Kidney (tissue), 14 donors: ENCODE measurements around the gene HTT. TPM values are rescaled to one million over a fixed set of nuclear protein-coding genes. Genes with fewer than 3 reads are reported as not detected.
A peak's percentile ranks its signal among the peaks of the same experiment; 100 is the strongest.

Source experiments
- DNase-seq, 5 donors: peaks; one replicate each; pipeline ENCODE4 v3.0.0-alpha.2; 2013 to 2020
- FAIRE-seq: peaks from 2 replicates; lab custom pipeline; 2012; peaks lifted over from hg19 to GRCh38; lab: Jason Lieb, UNC
- H3K27ac ChIP-seq, 2 donors: one replicate each; pipeline ENCODE4 v1.7.0; 2013; ENCODE audit warnings: low read depth in 2 of 2, low read length in 2 of 2, inconsistent platforms in 1 of 2
- H3K27me3 ChIP-seq: one replicate; pipeline ENCODE4 v1.7.1; 2013; ENCODE audit warnings: low read length, inconsistent platforms; ENCODE audit not compliant: control insufficient read depth, insufficient read depth
- H3K36me3 ChIP-seq, 3 donors: one replicate each; pipeline versions ENCODE4 v1.7.0 to v1.7.1; 2013; ENCODE audit warnings: low read length in 3 of 3, control low read depth in 1 of 3, inconsistent platforms in 1 of 3; ENCODE audit not compliant: insufficient read depth in 3 of 3, control insufficient read depth in 2 of 3
- H3K4me1 ChIP-seq, 3 donors: one replicate each; pipeline versions ENCODE4 v1.7.0 to v1.7.1; 2013; ENCODE audit warnings: low read length in 3 of 3, inconsistent platforms in 1 of 3, low read depth in 1 of 3; ENCODE audit not compliant: control insufficient read depth in 2 of 3, insufficient read depth in 2 of 3
- H3K4me3 ChIP-seq, 3 donors: one replicate each; pipeline versions ENCODE4 v1.7.0 to v1.8.1; 2013; ENCODE audit warnings: low read length in 3 of 3, control low read depth in 1 of 3, inconsistent platforms in 1 of 3
- H3K9ac ChIP-seq, 3 donors: one replicate each; pipeline versions ENCODE4 v1.7.0 to v1.7.1; 2013; ENCODE audit warnings: low read length in 3 of 3, control low read depth in 1 of 3, inconsistent platforms in 1 of 3
- H3K9me3 ChIP-seq, 3 donors: one replicate each; pipeline versions ENCODE4 v1.7.0 to v1.7.1; 2013; ENCODE audit warnings: low read length in 3 of 3, control low read depth in 1 of 3, inconsistent platforms in 1 of 3; ENCODE audit not compliant: control insufficient read depth in 2 of 3, insufficient read depth in 1 of 3
- CTCF ChIP-seq: IDR thresholded peaks from 3 replicates; pipeline ENCODE4 v1.5.1; 2012; ENCODE audit warnings: mild to moderate bottlenecking, moderate library complexity, borderline replicate concordance; ENCODE audit not compliant: insufficient read depth; ENCODE audit errors: extremely low read depth
- intact Hi-C: fragments of 100-400 bp; cut with DNase I; formaldehyde crosslinking; loops from one replicate; pipeline ENCODE4 v1.11.1; 2022
- polyA plus RNA-seq: library from polyadenylated mRNA; stranded (reverse); fragments of 350-450 nt; fragmentation: Illumina TruSeq; extraction: RNeasy Lipid Tissue Mini Kit (QIAGEN cat#74804); gene quantifications from one replicate; pipeline ENCODE4 v1.2.3, GENCODE V29; 2014; ENCODE audit warnings: low read depth, low replicate concordance; ENCODE audit not compliant: insufficient read depth
- total RNA-seq: library from RNA; stranded (reverse); fragmentation: NEBNext Ultra II Directional; extraction: Animal tissue kit (Norgen Biotek cat#: 25700); gene quantifications from one replicate; pipeline ENCODE4 v1.2.1, GENCODE V29; 2021
- donor health status: control.
- donor health status: control.
- donor health status: control.
- donor health status: control.
- donor health status: control.
- donor health status: DM: yes; HTN: yes; CAD: no.
- donor health status: Normal renal cell carcinoma (clear cell type).

Gene HTT
- total and polyA plus RNA-seq, 2 donors from 2014 or later, result 7.2 to 64.0 TPM

GRCh38 chr4:3029464-3029863 is 45.0 kb upstream of the HTT start:
- FAIRE-seq, result no peak
- intact Hi-C loops, result no loop called here

GRCh38 chr4:3030566-3031356 is 43.7 kb upstream of the HTT start:
- no peak for DNase-seq
- Histone ChIP-seq H3K27me3 (no peaks in the 10 kb centered on the region), H3K27ac (no peak overlapping the region), H3K36me3 (no peaks in the 10 kb centered on the region), H3K9ac (no peak overlapping the region), H3K4me3 (no peak overlapping the region), H3K4me1 (no peaks in the 10 kb centered on the region), H3K9me3 (no peaks in the 10 kb centered on the region)
- FAIRE-seq, result no peak
- intact Hi-C loops, result no loop called here
- no peak for TF ChIP-seq CTCF

More at GRCh38 chr4:3029464-3029863, 45.0 kb upstream of the HTT start:
- no peak overlapping the region for H3K4me3 ChIP-seq
- H3K9me3 ChIP-seq, result no peaks in the 10 kb centered on the region
- no peak overlapping the region for H3K27ac ChIP-seq
- no peaks in the 10 kb centered on the region for H3K4me1 ChIP-seq
- DNase-seq, result no peak
- no peaks in the 10 kb centered on the region for H3K36me3 ChIP-seq
- no peaks in the 10 kb centered on the region for H3K27me3 ChIP-seq
- TF ChIP-seq CTCF, result no peak
- H3K9ac ChIP-seq, result no peak overlapping the region

GRCh38 chr4:3031357-3032082 is 43.0 kb upstream of the HTT start:
- no peaks in the 10 kb centered on the region for H3K36me3 ChIP-seq
- H3K27me3 ChIP-seq, result no peaks in the 10 kb centered on the region
- no peak for TF ChIP-seq CTCF
- no peak overlapping the region for H3K9ac ChIP-seq
- no peaks in the 10 kb centered on the region for H3K4me1 ChIP-seq
- DNase-seq (peak in 1 of 5 donors; percentile 92), FAIRE-seq (no peak)
- intact Hi-C loops, result no loop called here
- no peaks in the 10 kb centered on the region for H3K9me3 ChIP-seq
- H3K4me3 ChIP-seq, result no peak overlapping the region
- no peak overlapping the region for H3K27ac ChIP-seq
